A673 (cell line): ENCODE results near the gene CHMP6. TPM values are rescaled to one million over a fixed set of nuclear protein-coding genes. Genes with fewer than 3 reads are reported as not detected.
"Not testable (repeated sequence)": the region's sequence is repeated elsewhere in the genome, so short reads cannot be mapped to it uniquely, and the experiment has no call there.

ENCODE experiments used
- BruUV-seq: library from RNA; stranded (reverse); fragments of 400-500 nt; replicated peaks from 2 replicates; lab custom pipeline; 2021; lab: Mats Ljungman, UMichigan
- CTCF ChIA-PET: fragments of 300-600 bp; sonication (Branson Sonifier 250); formaldehyde crosslinking; loops from one replicate; lab custom pipeline; 2022; ENCODE audit warnings: antibody characterized with exemption; lab: Charles Lee
- POLR2A ChIA-PET: fragments of 300-600 bp; sonication (Branson Sonifier 250); formaldehyde crosslinking; loops from one replicate; lab custom pipeline; 2022; ENCODE audit warnings: antibody characterized with exemption; ENCODE audit not compliant: low non-redundant PET; lab: Charles Lee
- DNase-seq: peaks from one replicate; pipeline ENCODE4 v3.0.0-alpha.2; 2015; ENCODE audit warnings: low spot score
- H3K27ac ChIP-seq: fragments of 200-600 bp; sonication (generic); 2 replicates; pipeline ENCODE4 v1.5.1; 2016; ENCODE audit warnings: mixed run types, low read depth, mild to moderate bottlenecking, mixed read lengths, antibody characterized with exemption, low read length; ENCODE audit not compliant: poor library complexity, severe bottlenecking
- H3K27me3 ChIP-seq: fragments of 200-600 bp; sonication (generic); replicated peaks from 2 replicates; pipeline ENCODE4 v1.6.1; 2017; ENCODE audit warnings: mixed run types, low read depth, mild to moderate bottlenecking, mixed read lengths, antibody characterized with exemption, low read length; ENCODE audit not compliant: insufficient read depth, poor library complexity
- H3K36me3 ChIP-seq: fragments of 200-600 bp; sonication (generic); 2 replicates; pipeline ENCODE4 v1.6.1; 2016; ENCODE audit warnings: mixed run types, mild to moderate bottlenecking, mixed read lengths, antibody characterized with exemption, low read length; ENCODE audit not compliant: insufficient read depth, poor library complexity, severe bottlenecking
- H3K4me1 ChIP-seq: fragments of 200-600 bp; sonication (generic); 2 replicates; pipeline ENCODE4 v1.6.1; 2017; ENCODE audit warnings: mixed run types, mild to moderate bottlenecking, mixed read lengths, antibody characterized with exemption, low read length; ENCODE audit not compliant: insufficient read depth, poor library complexity, severe bottlenecking
- H3K4me3 ChIP-seq: fragments of 200-600 bp; sonication (generic); 2 replicates; pipeline ENCODE4 v1.5.1; 2016; ENCODE audit warnings: low read depth, mixed run types, mild to moderate bottlenecking, mixed read lengths, low read length; ENCODE audit not compliant: poor library complexity, severe bottlenecking
- H3K9me3 ChIP-seq: fragments of 200-600 bp; sonication (generic); 2 replicates; pipeline ENCODE4 v1.6.1; 2016; ENCODE audit warnings: mixed run types, low read depth, mild to moderate bottlenecking, mixed read lengths, antibody characterized with exemption, low read length; ENCODE audit not compliant: poor library complexity, severe bottlenecking
- EZH2 ChIP-seq: fragments of 200-600 bp; sonication (generic); IDR thresholded peaks from 2 replicates; pipeline ENCODE4 v1.6.1; 2017; ENCODE audit warnings: borderline replicate concordance, low read depth, mild to moderate bottlenecking, mixed read lengths, antibody characterized with exemption, low read length; ENCODE audit not compliant: poor library complexity, severe bottlenecking
- intact Hi-C: fragments of 100-400 bp; cut with micrococcal nuclease; formaldehyde crosslinking; loops from one replicate; pipeline ENCODE4 v1.10.0; 2022; ENCODE audit not compliant: unreplicated experiment
- total RNA-seq: library from RNA; stranded (reverse); gene quantifications from 2 replicates; pipeline ENCODE4 v1.2.3, GENCODE V29; 2021
- TF ChIP-seq, protein P1 (sequence below): fragments of 300-800, 200-600 bp; sonication (generic); conservative IDR thresholded peaks from 2 replicates; pipeline ENCODE4 v1.5.1; 2017; ENCODE audit warnings: low read depth, mild to moderate bottlenecking, antibody characterized with exemption, low read length, moderate library complexity, mixed read lengths

The CHMP6 gene
- total RNA-seq, 1 experiment from 2014 or later: 18.7 TPM

DNA sequence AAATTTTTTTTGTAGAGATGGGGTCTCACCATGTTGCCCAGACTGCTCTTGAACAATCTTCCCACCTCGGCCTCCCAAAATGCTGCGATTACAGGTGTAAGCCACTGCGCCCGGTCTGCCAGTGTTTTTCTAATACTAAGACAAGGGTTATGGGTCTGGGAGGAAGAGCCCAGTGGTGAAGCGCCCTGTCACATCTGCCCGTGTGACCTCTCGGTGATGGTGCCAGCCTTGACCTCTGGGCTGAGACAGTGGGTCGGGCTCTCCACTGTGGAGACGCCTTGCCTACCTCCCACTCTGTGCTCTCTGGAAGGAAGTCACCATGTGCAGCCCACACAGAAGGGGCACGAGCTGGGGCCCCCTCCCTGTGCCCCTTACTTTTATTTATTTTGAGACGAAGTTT lies 38.2 kb downstream of the CHMP6 start:
- CTCF ChIA-PET: no interaction called here
- DNase-seq: no peak
- H3K27ac ChIP-seq: no peak overlapping the region
- BruUV-seq: no TSS peak
- peaks cover 19% of the 10 kb centered on the region for H3K4me1 ChIP-seq
- H3K36me3 ChIP-seq: no peaks in the 10 kb centered on the region
- no peaks in the 10 kb centered on the region for H3K9me3 ChIP-seq
- TF ChIP-seq EZH2: no peak
- TF ChIP-seq, protein P1, sequence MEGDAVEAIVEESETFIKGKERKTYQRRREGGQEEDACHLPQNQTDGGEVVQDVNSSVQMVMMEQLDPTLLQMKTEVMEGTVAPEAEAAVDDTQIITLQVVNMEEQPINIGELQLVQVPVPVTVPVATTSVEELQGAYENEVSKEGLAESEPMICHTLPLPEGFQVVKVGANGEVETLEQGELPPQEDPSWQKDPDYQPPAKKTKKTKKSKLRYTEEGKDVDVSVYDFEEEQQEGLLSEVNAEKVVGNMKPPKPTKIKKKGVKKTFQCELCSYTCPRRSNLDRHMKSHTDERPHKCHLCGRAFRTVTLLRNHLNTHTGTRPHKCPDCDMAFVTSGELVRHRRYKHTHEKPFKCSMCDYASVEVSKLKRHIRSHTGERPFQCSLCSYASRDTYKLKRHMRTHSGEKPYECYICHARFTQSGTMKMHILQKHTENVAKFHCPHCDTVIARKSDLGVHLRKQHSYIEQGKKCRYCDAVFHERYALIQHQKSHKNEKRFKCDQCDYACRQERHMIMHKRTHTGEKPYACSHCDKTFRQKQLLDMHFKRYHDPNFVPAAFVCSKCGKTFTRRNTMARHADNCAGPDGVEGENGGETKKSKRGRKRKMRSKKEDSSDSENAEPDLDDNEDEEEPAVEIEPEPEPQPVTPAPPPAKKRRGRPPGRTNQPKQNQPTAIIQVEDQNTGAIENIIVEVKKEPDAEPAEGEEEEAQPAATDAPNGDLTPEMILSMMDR: no peak
- intact Hi-C loops: no loop called here
- no peaks in the 10 kb centered on the region for H3K27me3 ChIP-seq
- POLR2A ChIA-PET: no interaction called here
- no peak overlapping the region for H3K4me3 ChIP-seq

DNA sequence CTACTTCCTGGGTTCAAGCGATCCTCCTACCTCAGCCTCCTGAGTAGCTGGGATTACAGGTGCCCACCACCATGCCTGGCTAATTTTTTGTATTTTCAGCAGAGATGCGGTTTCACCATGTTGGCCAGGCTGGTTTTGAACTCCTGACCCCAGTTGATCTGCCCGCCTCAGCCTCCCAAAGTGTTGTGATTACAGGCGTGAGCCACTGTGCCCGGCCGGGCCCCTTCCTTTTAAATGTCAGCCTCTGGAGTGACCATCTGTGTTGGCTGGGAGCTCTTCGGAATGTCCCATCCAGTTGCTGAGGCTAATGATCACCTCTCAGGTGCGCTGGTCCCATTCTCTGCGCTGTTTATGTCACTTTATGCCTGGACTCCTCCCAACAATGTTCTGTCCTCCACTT lies 38.7 kb downstream of the CHMP6 start:
- BruUV-seq, DNase-seq, intact Hi-C loops, H3K9me3 ChIP-seq, H3K4me3 ChIP-seq, H3K27ac ChIP-seq, H3K27me3 ChIP-seq, POLR2A ChIA-PET, CTCF ChIA-PET, H3K36me3 ChIP-seq: not testable (repeated sequence)
- H3K4me1 ChIP-seq: peaks cover 19% of the 10 kb centered on the region

DNA sequence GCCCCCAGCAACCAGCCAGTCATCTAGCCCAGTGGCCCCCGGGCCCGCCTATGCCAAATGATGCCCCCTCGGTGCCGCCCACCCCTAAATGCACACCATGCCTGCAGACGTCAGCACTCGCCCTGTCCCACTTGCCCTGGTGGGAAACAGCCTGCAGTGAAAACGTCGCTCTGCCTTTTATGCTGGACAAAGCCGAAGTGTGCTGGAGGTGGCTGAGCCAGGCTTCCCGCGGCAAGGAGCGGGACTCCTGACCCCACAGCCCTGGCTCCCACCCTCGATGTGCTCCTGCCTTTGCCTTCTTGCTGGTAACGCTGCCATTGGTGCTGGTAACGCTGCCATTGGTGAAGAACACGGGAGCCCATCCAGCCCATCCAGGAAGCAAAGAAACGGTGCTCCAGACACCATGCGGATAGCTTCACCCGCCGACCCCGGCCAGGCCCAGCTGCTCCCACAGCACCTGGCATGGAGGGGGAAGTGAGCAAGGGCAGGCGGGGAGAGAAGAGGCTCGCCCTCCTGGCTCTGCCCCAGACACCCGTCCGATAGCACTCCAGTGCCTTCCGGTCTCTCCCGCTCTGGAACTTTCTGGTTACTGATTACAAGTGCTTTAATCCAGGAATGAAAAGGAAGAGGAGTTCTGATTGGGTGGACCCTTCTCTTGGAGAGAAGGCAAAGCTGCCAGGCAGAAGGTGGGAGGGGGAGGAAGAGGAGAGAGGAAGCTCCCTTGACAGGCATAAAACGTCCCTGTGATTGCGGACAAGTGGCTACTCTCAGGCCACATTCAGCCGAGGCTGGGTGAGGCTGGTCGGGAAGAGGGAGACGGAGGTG lies 39.3 kb downstream of the CHMP6 start:
- H3K4me3 ChIP-seq: no peak overlapping the region
- H3K27me3 ChIP-seq: no peaks in the 10 kb centered on the region
- H3K27ac ChIP-seq: no peak overlapping the region
- no peak for TF ChIP-seq EZH2
- H3K4me1 ChIP-seq: peaks cover 21% of the 10 kb centered on the region
- no peaks in the 10 kb centered on the region for H3K36me3 ChIP-seq
- no peak for DNase-seq
- no TSS peak for BruUV-seq
- ChIA-PET CTCF (no interaction called here), POLR2A (no interaction called here)
- intact Hi-C loops: no loop called here
- no peaks in the 10 kb centered on the region for H3K9me3 ChIP-seq

DNA sequence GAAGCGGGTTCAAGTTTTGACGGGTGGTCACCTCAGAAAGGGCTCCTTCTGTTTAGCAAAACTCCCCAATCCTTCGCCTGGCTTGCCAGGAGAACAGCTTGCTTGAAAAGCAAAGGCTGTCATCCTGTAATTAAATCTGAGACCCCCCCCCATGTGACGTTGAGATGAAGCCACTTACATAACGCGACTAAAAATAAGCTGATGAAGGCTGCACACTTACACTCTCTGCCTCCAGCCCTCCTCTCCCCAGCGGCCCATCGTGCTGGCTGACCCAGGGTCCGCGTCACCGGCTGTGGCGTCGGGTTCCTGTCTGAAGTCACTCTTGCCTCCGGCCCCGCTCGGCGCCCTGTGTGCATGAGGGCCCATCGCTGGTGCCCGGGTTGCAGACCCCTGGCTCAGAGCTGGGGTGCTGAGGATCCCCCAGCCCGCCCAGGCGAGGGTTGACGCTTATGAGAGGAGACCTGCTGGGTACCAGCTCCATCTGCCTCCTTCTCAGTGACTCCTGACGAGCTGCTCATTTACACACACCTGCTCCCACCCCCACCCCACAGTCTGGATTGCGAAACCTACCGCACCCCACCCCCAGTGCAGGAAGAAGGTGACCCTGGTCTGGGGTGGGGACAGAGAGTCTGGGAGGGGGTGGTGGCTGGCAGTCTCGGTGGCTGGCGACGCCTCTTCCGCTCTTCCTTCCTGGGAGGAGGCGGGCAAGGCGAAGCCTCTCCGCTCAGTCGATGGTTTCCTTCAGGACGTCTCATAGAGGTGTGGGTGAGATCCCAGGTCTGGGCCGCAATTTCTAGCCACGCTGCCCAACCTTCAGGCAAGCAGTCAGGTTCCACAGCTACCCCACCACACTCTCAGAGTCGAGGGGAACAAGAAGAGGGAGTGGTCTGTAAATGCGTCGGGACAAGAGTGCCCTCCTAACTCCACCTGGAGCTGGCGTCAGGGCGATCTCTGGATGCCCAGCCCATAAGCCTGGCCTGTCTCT lies 40.2 kb downstream of the CHMP6 start:
- H3K9me3 ChIP-seq: no peaks in the 10 kb centered on the region
- no peak overlapping the region for H3K4me3 ChIP-seq
- H3K36me3 ChIP-seq: no peaks in the 10 kb centered on the region
- peaks cover 28% of the 10 kb centered on the region for H3K4me1 ChIP-seq
- BruUV-seq: no TSS peak
- intact Hi-C loops: no loop called here
- no peak for DNase-seq
- ChIA-PET POLR2A (no interaction called here), CTCF (no interaction called here)
- H3K27ac ChIP-seq: no peak overlapping the region
- H3K27me3 ChIP-seq: no peaks in the 10 kb centered on the region
- no peak for TF ChIP-seq EZH2
- TF ChIP-seq, protein P1: no peak
